GM12878 (cell line): ENCODE data around the gene PRC1. TPM values are rescaled to one million over a fixed set of nuclear protein-coding genes. Genes with fewer than 3 reads are reported as not detected.

Source experiments
- ETV6 ChIP-seq, 2 experiments: fragments of 450-650 bp in 1 of 2; IDR thresholded peaks in 1 of 2; conservative IDR thresholded peaks in 1 of 2; 2 replicates each; pipeline ENCODE4 v1.6.1; 2014; ENCODE audit warnings: antibody characterized with exemption in 1 of 2, borderline replicate concordance in 1 of 2, low read depth in 1 of 2, mild to moderate bottlenecking in 1 of 2, moderate library complexity in 1 of 2
- PAX8 ChIP-seq: fragments of 450-650 bp; IDR thresholded peaks from 2 replicates; pipeline ENCODE4 v1.6.1; 2017; ENCODE audit warnings: mild to moderate bottlenecking, moderate library complexity
- RAD21 ChIP-seq: IDR thresholded peaks from 2 replicates; pipeline ENCODE4 v1.6.1; 2011; ENCODE audit warnings: mild to moderate bottlenecking, low read depth, low read length, moderate library complexity; ENCODE audit not compliant: insufficient read depth
- SUZ12 ChIP-seq: fragments of 200-600 bp; sonication (generic); IDR thresholded peaks from one replicate; pipeline ENCODE4 v1.6.1; 2018; ENCODE audit warnings: antibody characterized with exemption, mild to moderate bottlenecking; ENCODE audit not compliant: unreplicated experiment
- ZNF24 ChIP-seq: fragments of 450-650 bp; IDR thresholded peaks from 2 replicates; pipeline ENCODE4 v1.6.1; 2017; ENCODE audit warnings: antibody characterized with exemption, mild to moderate bottlenecking
- polyA plus RNA-seq, 11 experiments: library from polyadenylated mRNA; depleted of rRNA in 4 of 11; unstranded in 6 of 11; stranded (reverse) in 5 of 11; fragments of >200 nt; fragmentation: Nextera tagmentation in 4 of 11; fragmentation: Illumina TruSeq in 1 of 11; extraction: Ambion mirVana in 4 of 11; extraction: Trizol in 1 of 11; gene quantifications; 1 replicate in 1 of 11; 2 replicates in 10 of 11; pipeline versions ENCODE4 v1.2.1 to v1.2.3, GENCODE V29; 2011 to 2016; ENCODE audit warnings: inconsistent platforms in 2 of 11, missing spikeins in 2 of 11, low read depth in 1 of 11
- total RNA-seq, 4 experiments: library from RNA; depleted of rRNA in 3 of 4; stranded (reverse); fragments of >200 nt in 3 of 4; fragmentation: Illumina TruSeq in 1 of 4; extraction: Trizol in 1 of 4; gene quantifications; 2 replicates each; pipeline versions ENCODE4 v1.2.1 to v1.2.3, GENCODE V29; 2013 to 2021
- TF ChIP-seq, protein P1 (sequence below): fragments of 450-650 bp; formaldehyde crosslinking; IDR thresholded peaks from 2 replicates; pipeline ENCODE4 v1.4.0; 2020; ENCODE audit warnings: mild to moderate bottlenecking, moderate library complexity
- TF ChIP-seq, protein P2 (sequence below): fragments of 450-650 bp; IDR thresholded peaks from 2 replicates; pipeline ENCODE4 v1.6.1; 2017; ENCODE audit warnings: mild to moderate bottlenecking

PRC1 gene
- total and polyA plus RNA-seq, 10 of the 15 experiments (the other 5 are each of a cell fraction or from before 2014, with no cell fraction given) = 100 to 241 (median 131) TPM

DNA sequence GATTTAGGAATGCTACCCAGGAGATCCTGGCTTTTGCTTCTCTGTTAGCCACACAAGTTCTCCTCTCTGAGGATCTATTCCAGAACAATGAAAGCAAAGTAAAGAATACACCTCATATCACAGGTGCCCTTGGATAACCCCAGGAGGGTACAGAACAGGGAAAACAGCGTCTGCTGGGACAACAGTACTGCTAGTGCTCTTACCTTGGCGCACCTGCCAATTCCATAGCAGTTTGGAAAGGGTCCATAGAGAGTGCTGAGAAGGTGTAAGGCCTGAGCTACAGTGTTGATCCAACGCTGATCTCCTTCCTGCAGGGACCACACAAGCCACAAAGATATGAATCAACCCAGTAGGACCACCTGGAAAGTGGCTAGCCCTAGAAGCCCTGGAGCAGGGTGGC, 12.9 kb upstream of the PRC1 start (continued):
- TF ChIP-seq, protein P1, sequence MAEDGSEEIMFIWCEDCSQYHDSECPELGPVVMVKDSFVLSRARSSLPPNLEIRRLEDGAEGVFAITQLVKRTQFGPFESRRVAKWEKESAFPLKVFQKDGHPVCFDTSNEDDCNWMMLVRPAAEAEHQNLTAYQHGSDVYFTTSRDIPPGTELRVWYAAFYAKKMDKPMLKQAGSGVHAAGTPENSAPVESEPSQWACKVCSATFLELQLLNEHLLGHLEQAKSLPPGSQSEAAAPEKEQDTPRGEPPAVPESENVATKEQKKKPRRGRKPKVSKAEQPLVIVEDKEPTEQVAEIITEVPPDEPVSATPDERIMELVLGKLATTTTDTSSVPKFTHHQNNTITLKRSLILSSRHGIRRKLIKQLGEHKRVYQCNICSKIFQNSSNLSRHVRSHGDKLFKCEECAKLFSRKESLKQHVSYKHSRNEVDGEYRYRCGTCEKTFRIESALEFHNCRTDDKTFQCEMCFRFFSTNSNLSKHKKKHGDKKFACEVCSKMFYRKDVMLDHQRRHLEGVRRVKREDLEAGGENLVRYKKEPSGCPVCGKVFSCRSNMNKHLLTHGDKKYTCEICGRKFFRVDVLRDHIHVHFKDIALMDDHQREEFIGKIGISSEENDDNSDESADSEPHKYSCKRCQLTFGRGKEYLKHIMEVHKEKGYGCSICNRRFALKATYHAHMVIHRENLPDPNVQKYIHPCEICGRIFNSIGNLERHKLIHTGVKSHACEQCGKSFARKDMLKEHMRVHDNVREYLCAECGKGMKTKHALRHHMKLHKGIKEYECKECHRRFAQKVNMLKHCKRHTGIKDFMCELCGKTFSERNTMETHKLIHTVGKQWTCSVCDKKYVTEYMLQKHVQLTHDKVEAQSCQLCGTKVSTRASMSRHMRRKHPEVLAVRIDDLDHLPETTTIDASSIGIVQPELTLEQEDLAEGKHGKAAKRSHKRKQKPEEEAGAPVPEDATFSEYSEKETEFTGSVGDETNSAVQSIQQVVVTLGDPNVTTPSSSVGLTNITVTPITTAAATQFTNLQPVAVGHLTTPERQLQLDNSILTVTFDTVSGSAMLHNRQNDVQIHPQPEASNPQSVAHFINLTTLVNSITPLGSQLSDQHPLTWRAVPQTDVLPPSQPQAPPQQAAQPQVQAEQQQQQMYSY = no peak
- TF ChIP-seq, protein P2, sequence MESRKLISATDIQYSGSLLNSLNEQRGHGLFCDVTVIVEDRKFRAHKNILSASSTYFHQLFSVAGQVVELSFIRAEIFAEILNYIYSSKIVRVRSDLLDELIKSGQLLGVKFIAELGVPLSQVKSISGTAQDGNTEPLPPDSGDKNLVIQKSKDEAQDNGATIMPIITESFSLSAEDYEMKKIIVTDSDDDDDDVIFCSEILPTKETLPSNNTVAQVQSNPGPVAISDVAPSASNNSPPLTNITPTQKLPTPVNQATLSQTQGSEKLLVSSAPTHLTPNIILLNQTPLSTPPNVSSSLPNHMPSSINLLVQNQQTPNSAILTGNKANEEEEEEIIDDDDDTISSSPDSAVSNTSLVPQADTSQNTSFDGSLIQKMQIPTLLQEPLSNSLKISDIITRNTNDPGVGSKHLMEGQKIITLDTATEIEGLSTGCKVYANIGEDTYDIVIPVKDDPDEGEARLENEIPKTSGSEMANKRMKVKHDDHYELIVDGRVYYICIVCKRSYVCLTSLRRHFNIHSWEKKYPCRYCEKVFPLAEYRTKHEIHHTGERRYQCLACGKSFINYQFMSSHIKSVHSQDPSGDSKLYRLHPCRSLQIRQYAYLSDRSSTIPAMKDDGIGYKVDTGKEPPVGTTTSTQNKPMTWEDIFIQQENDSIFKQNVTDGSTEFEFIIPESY = no peak
- TF ChIP-seq ETV6 (conservative IDR thresholded peaks at IDR 0.05 in 1 of 2, IDR thresholded peaks at IDR 0.05 in 1 of 2; ENCODE audit: borderline replicate concordance in 1 of 2, low read depth in 1 of 2) (no peak), ZNF24 (no peak), RAD21 (no peak), SUZ12 (no peak), PAX8 (no peak)
- TF ChIP-seq, all 136 proteins: peak for 0
